HG02759 (cell line): ENCODE results near the gene ZNF566.

Source experiments
- ATAC-seq: cut with Tn5 transposase; IDR thresholded peaks from one replicate; pipeline ENCODE4 v1.9.1; 2021; ENCODE audit warnings: mild to moderate bottlenecking, moderate library complexity; ENCODE audit not compliant: unreplicated experiment

The ZNF566 gene

DNA sequence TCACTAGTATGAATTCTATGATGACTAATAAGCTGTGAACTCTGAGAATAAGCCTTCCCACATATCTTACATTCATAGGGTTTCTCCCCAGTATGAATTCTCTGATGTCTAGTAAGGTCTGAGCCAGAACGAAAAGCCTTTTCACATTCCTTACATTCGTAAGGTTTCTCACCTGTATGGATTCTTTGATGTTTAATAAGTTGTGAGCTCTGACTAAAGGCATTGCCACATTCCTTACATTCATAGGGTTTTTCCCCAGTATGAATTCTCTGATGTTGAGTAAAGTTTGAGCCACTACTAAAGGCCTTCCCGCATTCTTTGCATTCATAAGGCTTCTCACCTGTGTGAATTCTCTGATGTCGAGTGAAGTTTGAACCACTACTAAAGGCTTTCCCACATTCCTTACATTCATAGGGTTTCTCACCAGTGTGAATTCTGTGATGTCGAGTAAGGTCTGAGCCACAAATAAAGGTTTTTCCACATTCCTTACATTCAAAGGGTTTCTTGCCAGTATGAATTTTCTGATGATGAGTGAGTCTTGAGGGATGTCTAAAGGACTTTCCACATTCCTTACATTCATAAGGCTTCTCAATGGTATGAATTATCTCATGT, 40.2 kb downstream of the ZNF566 start:
- no peak for ATAC-seq

- ATAC-seq: no peak
These were observed 48.0 kb downstream of the ZNF566 start for GRCh38 chr19:36441339-36441738.

DNA sequence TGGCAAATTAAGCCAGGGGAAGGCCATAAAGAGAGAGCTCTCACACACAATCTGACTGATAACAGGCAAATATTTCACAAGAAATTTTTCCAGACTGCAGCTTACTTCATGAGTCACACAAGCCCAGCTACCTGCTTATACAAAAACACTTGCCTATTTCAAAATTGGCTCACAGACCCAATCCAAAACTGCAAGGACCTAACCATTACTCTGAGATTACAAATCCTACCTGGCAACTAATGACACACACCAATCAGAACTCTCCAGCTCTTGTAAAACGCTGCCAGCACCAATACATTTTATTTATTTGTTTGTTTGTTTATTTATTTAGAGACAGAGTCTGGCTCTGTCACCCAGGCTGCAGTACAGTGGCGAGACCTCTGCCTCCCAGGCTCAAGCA, 52.8 kb downstream of the ZNF566 start:
- no peak for ATAC-seq

DNA sequence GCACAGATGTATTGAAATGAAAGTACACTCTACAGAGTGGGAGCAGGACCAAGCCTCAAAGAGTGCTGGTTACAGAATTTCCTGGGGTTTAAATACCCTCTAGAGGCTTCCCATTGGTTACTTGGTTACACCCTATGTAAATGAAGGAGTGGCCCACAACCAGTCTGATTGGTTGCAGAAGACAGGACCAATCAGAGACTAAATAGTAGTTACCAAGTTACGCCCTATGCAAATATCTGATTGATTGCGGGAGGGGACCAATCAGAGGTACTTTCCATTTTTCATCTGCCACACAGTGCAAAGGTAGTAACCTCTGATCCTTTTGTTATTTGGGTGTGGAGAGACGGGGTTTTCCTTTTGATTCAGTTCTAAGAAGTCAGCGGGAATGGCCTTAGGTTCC, 65.4 kb downstream of the ZNF566 start:
- no peak for ATAC-seq

DNA sequence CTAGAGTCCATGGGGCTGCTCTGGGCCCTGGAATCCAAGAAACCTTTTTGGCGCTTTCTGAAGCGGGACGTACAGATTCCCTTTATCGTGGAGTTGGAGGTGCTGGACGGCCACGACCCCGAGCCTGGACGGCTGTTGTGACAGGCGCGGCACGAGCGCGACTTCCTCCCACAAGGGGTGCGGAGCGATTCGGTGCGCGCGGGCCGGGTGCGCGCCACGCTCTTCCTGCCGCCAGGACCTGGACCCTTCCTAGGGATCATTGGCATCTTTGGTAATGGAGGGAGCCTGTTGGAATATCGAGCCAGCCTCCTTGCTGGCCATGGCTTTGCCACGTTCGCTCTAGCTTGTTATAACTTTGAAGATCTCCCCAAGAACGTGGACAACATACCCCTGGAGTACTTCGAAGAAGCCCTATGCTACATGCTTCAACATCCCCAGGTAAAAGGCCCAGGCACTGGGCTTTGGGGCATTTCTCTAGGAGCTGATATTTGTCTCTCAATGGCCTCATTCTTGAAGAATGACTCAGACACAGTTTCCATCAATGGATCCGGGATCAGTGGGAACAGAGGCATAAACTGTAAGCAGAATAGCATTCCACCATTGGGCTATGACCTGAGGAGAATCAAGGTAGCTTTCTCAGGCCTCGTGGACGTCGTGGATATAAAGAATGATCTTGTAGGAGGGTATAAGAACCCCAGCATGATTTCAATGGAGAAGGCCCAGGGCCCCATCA, 67.4 kb downstream of the ZNF566 start:
- ATAC-seq: no peak

- ATAC-seq: no peak
These were observed 68.2 kb downstream of the ZNF566 start for GRCh38 chr19:36420961-36421748.

DNA sequence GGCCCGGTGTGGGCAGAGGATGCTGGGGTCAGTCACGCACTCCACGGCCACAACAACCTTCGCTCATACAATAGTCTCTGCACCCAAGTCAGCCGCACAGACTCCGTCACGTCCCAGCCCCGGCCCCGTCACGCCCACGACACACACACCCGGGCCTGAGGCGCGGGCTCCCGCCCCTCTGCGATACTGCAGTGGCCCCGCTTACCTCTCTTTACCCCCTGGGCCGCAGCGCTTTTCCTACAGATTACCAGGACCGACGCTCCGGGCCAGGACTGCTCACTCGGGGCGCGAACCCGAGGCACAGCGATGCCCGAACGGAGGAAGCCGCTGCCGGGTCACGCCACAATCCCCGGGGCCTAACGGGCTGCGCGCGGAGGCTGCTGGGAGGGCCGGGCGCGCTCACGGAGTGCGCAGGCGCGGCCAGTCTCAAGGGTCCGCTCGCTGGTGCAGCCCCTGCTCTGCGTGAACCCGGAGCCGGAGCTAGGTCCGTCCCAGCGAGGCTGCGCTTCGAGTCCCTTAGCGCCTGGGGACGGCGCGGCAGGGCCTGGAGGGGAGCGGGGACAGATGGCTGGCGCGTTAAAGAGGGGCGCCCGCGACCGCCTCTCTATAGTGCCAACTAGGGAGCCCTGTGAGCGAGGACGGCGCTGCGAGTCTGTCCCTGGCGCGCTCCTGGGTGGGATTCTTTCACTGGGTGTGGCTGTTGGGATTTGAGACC, 70.9 kb downstream of the ZNF566 start, which contains the start of gene ZFP82:
TSS of gene ZFP82 (minus strand) at position 358 of the 715 bp plus-strand sequence. CDS start 8,855 bp downstream, outside the sequence.
- peak; percentile 97 for ATAC-seq

DNA sequence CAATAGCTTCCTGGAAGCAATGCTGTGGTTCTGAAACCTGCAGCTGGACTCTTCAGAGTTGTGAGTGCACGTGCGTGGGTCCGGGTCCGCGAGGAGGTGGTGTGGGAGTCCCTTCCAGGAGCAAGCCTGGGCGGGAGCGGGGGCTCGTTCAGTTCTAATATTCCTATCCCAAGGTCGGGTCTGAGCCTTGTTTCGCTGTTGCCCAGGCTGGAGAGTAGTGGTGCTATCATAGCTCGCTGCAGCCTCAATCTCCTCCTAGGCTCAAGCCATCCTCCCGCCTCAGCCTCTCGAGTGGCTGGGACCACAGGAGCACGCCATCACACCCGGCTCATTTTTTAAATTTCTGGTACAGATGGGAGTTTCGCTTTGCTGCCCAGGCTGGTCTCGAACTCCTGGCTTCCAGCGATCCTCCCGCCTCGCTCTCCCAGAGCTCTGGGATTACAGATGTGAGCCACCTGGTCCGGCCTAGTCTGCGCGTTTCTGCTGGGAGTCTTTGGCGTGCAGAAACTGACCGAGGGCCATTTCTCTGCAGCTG, 71.5 kb downstream of the ZNF566 start:
- ATAC-seq: no peak

DNA sequence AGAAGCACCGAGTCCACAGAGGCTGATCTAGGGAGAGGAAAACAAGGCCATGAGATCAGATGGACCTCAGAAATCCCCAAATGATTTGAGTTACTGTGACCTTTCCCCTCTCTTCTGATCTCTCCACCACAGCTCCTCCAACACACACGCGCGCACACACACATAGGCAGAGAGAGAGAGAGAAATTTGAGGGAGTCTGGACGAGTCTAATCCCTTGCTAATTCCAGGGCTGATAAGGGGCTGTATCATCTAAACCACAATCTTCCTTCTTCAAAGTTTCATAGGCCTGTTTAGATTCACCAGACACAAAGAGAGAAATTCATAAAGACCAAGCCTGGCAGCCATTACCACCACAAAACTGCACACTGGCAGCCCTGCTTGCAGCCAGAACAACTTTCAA, 79.5 kb downstream of the ZNF566 start:
- no peak for ATAC-seq

DNA sequence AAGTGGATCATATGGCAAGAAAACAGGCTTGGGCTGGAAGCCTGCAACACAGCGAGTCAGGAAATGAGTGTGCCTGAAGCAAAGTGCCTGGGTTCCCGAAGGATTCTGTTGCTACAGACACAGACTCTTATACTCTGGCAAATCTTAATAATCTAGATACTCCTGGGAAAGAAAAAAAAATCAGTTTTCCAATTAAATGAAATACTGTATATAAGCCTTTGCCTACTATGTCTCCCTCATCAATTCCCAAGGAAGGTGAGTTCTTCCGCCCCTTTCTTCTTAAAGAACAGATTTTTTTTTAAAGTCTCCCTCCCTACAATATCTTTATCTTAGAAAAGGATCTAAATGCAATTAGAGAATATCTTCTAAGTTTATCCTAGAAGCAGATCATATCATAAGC, 81.3 kb downstream of the ZNF566 start:
- no peak for ATAC-seq

- no peak for ATAC-seq
These were observed 84.9 kb downstream of the ZNF566 start for GRCh38 chr19:36404498-36404897.

DNA sequence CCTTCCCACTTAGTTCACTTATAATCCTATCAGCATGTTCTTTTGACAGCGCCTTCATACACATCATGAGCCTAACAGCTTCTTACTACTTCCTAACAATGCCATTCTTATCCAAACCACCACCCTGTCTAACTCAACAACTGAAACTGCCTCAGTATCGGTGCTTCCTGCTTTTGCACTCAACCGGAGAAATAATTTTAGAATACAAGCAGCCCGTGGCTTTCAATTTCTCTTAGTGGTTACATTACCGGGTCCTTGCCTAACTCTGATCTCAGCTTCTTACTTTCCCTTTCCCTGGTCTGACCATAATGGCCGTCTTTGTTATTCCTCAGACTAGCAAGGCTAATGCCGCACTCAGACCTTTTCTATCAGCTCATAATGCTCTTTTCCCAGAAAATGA, 87.9 kb downstream of the ZNF566 start:
- ATAC-seq: no peak

DNA sequence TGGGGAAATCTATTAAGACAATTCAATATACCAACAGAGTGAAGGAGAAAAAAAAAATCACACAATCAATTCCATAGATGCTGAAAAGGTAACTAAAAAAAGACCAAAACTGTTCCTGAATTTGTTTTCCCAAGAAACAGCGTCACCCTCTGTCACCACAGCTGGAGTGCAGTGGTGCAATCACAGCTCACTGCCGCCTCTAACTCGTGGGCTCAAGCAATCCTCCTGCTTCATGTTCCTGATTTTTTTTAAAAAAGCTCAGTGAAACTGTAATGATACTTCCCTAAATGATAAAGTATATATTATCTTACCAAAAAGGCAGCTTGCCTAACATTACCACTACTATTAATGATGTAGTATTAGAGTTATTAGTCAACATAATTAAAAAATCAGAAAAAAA, 90.8 kb downstream of the ZNF566 start:
- no peak for ATAC-seq
